HUES64 (cell line): ENCODE results near the gene CCDC78.
A peak's percentile ranks its signal among the peaks of the same experiment; 100 is the strongest.

Experiments
- H3K27ac ChIP-seq: 2 replicates; pipeline ENCODE4 v1.7.0; 2013; ENCODE audit warnings: low read depth, low read length, inconsistent platforms
- H3K27me3 ChIP-seq: 2 replicates; pipeline ENCODE4 v1.6.1; 2013; ENCODE audit warnings: mild to moderate bottlenecking, low read length; ENCODE audit not compliant: insufficient read depth
- H3K36me3 ChIP-seq: 2 replicates; pipeline ENCODE4 v1.6.1; 2013; ENCODE audit warnings: mild to moderate bottlenecking, low read length; ENCODE audit not compliant: insufficient read depth
- H3K4me1 ChIP-seq: 2 replicates; pipeline ENCODE4 v1.6.1; 2013; ENCODE audit warnings: mild to moderate bottlenecking, low read length, moderate library complexity; ENCODE audit not compliant: insufficient read depth
- H3K4me3 ChIP-seq: 2 replicates; pipeline ENCODE4 v1.5.1; 2013; ENCODE audit warnings: mild to moderate bottlenecking, low read length, moderate library complexity
- H3K9ac ChIP-seq: 2 replicates; pipeline ENCODE4 v1.6.1; 2013; ENCODE audit warnings: mild to moderate bottlenecking, low read depth, low read length
- H3K9me3 ChIP-seq: 2 replicates; pipeline ENCODE4 v1.6.1; 2013; ENCODE audit warnings: low read depth, low read length; ENCODE audit not compliant: insufficient read depth
- WGBS: fragments of 150-250, 120-280 bp; methylation state at CpG from one replicate; pipeline ENCODE4 v1.1.7; 2013; ENCODE audit warnings: missing lambda C conversion rate; 5-methylcytosine and 5-hydroxymethylcytosine counted together

Gene CCDC78

GRCh38 chr16:704552-705380 lies 21.5 kb downstream of the CCDC78 start:
- no peak overlapping the region for H3K9ac ChIP-seq
- H3K36me3 ChIP-seq, result no peaks in the 10 kb centered on the region
- H3K4me3 ChIP-seq, result peak overlapping the region; percentile 35
- no peaks in the 10 kb centered on the region for H3K4me1 ChIP-seq
- WGBS, result 19% methylated on average over 49 of the region's 50 CpGs
- H3K27me3 ChIP-seq, result peaks cover 98% of the 10 kb centered on the region
- no peak overlapping the region for H3K27ac ChIP-seq
- no peaks in the 10 kb centered on the region for H3K9me3 ChIP-seq

DNA sequence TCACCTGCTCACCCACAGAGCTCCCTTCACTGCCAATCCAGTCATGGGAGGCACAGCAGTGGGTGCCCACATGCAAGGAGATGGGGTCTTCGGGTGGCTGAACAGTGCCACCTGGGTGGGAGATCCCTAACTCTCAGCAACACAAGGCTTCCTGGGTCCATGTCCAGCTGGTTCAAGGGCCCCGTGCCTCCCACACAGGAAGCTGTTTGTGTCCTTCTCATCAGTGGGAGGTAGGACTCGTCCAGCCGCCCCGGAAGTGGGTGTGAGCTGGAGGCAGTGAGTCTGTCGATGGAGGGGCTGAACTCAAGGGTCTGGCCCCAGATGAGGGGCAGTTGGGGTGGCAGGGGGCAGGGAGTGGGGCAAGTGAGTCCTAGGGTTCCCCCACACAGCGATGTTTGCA lies 22.2 kb downstream of the CCDC78 start:
- Histone ChIP-seq H3K27me3 (peaks cover 98% of the 10 kb centered on the region), H3K27ac (no peak overlapping the region), H3K9ac (no peak overlapping the region), H3K9me3 (no peaks in the 10 kb centered on the region), H3K4me1 (no peaks in the 10 kb centered on the region), H3K36me3 (no peaks in the 10 kb centered on the region), H3K4me3 (no peak overlapping the region)
- WGBS, result 85% methylated on average over 7 of the region's 7 CpGs

GRCh38 chr16:703406-703805 lies 22.8 kb downstream of the CCDC78 start:
- Histone ChIP-seq H3K27ac (no peak overlapping the region), H3K9ac (no peak overlapping the region), H3K36me3 (no peaks in the 10 kb centered on the region), H3K4me3 (no peak overlapping the region), H3K27me3 (peaks cover 98% of the 10 kb centered on the region), H3K4me1 (no peaks in the 10 kb centered on the region), H3K9me3 (no peaks in the 10 kb centered on the region)
- 79% methylated on average over 12 of the region's 12 CpGs for WGBS

- Histone ChIP-seq H3K9me3 (no peaks in the 10 kb centered on the region), H3K27ac (no peak overlapping the region), H3K4me1 (no peaks in the 10 kb centered on the region), H3K27me3 (peaks cover 97% of the 10 kb centered on the region), H3K4me3 (no peak overlapping the region), H3K36me3 (no peaks in the 10 kb centered on the region), H3K9ac (no peak overlapping the region)
- 83% methylated on average over 19 of the region's 19 CpGs for WGBS
Measured at GRCh38 chr16:702341-702740, 23.9 kb downstream of the CCDC78 start.

DNA sequence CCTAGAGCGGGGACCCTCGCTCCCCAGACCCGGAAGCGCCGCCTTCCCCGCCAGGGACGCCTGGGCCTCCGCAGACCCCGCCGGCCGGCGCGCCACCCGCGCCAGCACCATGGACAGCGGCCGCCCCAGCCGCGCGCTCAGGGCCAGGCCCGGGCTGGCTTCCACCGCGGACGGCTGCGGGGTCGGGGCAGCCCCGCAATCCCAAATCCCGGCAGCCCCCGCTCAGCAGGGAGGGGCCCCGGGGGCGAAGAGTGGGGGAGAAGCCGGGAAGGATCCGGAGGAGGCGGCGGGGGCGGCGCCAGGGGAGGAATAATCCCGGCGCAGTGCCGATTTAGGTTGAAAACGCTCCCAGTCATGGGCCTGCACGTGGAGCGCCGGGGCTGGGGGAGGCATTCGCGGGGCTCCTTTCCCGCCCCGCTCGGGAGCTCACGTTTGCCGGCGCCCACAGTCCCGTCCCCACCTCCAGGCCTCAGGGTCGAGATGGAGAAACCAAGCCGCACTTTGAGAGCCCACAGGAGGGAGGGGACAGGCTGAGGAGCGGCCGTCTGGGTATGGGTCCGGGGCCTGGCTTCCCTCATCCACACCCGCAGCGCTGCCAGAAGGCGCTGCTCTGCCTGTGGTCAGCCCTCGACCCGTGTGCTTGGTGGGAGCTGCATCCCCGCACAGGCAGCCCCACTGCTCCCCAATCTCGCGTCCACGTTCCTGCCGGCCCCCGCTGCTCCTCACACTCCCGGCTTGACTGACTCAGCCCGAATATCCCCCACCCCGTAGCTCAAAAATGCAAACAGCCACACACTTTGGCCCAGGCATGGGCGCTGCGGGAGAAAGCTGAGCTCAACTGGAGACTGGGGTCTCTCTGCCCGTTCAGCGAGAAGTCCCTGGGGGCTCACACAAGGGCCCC lies 25.3 kb downstream of the CCDC78 start:
- Histone ChIP-seq H3K27me3 (peaks cover 96% of the 10 kb centered on the region), H3K4me3 (peak overlapping the region; percentile 3; the same call in 1 of the 2 replicates)
- WGBS, result 6% methylated on average over 76 of the region's 76 CpGs

DNA sequence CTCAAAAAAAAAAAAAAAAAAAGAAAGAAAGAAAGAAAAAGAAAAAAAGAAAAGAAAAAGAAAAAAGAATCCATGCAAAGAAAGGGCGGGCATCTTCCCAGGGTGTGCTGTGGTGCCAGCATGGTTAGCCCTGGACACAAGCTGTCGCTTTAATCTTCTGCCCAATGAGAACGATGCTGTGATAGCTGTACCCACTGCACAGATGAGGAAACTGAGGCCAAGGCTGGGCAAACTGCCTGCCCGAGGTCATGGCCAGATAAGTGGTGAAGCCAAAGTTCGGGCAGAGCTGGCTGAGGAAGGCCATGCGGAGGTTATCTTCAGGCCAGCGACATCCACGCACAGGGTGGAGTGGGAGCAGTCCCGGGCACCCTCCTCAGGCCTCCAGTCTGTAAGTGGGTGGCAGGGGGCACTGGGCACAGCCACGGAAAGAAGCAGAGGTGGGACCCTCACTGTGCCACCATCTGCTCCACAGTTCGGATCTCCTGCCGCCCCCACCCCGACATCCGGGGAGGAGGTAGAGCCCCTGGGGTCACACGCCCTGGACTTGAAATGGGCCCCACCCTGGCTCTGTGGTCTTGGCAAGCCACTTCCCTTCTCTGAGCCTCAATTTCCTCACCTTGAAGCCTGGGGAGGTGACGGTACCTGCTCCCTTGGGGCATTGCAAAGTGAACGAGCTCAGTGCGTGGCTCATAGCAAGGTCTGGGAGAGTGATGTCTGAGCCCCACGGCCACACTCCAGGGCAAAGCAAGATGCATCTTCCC lies 27.2 kb downstream of the CCDC78 start:
- peaks cover 97% of the 10 kb centered on the region for H3K27me3 ChIP-seq
- WGBS, result 75% methylated on average over 19 of the region's 19 CpGs
- no peaks in the 10 kb centered on the region for H3K36me3 ChIP-seq
- H3K4me3 ChIP-seq, result no peak overlapping the region
- H3K27ac ChIP-seq, result no peak overlapping the region
- no peaks in the 10 kb centered on the region for H3K9me3 ChIP-seq
- no peak overlapping the region for H3K9ac ChIP-seq
- no peaks in the 10 kb centered on the region for H3K4me1 ChIP-seq

More for the DNA sequence above, 25.3 kb downstream of the CCDC78 start:
- no peaks in the 10 kb centered on the region for H3K36me3 ChIP-seq
- H3K9ac ChIP-seq, result no peak overlapping the region
- no peaks in the 10 kb centered on the region for H3K9me3 ChIP-seq
- H3K4me1 ChIP-seq, result no peaks in the 10 kb centered on the region
- H3K27ac ChIP-seq, result no peak overlapping the region

DNA sequence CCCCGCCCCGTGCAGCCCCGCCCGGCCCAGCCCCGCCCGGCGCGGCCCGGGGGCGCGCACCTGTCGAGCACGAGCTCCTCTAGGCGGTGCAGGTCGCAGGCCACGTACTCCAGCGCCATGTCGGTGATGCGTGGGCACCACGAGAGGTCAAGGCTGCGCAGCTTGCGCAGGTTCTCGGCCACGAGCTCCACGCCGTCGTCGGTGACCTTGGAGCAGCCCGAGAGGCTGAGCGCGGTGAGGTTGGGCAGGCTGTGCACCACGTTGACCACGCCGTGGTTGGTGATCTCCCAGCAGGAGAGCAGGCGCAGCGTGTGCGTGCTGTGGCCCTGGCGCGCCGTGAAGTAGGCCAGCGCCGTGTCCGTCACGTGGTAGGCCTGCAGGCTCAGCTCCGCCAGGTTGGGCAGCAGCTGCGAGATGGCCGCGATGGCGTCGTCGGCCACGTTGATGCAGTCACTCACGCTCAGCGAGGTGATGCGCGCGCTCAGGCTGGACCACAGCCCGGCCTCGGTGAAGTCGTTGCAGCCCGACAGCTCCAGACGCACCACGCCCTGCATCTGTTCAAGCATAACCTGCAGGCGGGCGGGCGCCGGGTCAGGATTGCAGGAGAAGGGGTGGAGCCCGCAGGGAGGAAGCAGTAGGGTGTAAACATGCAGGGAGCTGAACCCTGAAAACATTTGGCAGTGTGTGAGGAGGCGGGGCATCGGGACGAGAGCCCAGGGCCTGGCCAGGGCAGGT lies 30.7 kb downstream of the CCDC78 start:
- H3K27ac ChIP-seq, result no peak overlapping the region
- no peaks in the 10 kb centered on the region for H3K9me3 ChIP-seq
- H3K9ac ChIP-seq, result peak overlapping the region; percentile 51; the same call in 1 of the 2 replicates
- H3K36me3 ChIP-seq, result no peaks in the 10 kb centered on the region
- H3K27me3 ChIP-seq, result peaks cover 93% of the 10 kb centered on the region
- 6% methylated on average over 71 of the region's 71 CpGs for WGBS
- H3K4me3 ChIP-seq, result peak overlapping the region; percentile 58
- no peaks in the 10 kb centered on the region for H3K4me1 ChIP-seq

- H3K27me3 ChIP-seq, result peaks cover 87% of the 10 kb centered on the region
- no peak overlapping the region for H3K27ac ChIP-seq
- H3K4me3 ChIP-seq, result peak overlapping the region; percentile 56
- H3K36me3 ChIP-seq, result no peaks in the 10 kb centered on the region
- no peaks in the 10 kb centered on the region for H3K9me3 ChIP-seq
- no peak overlapping the region for H3K9ac ChIP-seq
- 4% methylated on average over 37 of the region's 37 CpGs for WGBS
- H3K4me1 ChIP-seq, result no peaks in the 10 kb centered on the region
Measured at GRCh38 chr16:694863-695354, 31.3 kb downstream of the CCDC78 start.

- Histone ChIP-seq H3K36me3 (no peaks in the 10 kb centered on the region), H3K4me1 (no peaks in the 10 kb centered on the region), H3K27ac (no peak overlapping the region), H3K9ac (no peak overlapping the region), H3K27me3 (peaks cover 81% of the 10 kb centered on the region), H3K9me3 (no peaks in the 10 kb centered on the region), H3K4me3 (peak overlapping the region; percentile 56)
- 3% methylated on average over 64 of the region's 64 CpGs for WGBS
Measured at GRCh38 chr16:694187-694862, 31.9 kb downstream of the CCDC78 start.

DNA sequence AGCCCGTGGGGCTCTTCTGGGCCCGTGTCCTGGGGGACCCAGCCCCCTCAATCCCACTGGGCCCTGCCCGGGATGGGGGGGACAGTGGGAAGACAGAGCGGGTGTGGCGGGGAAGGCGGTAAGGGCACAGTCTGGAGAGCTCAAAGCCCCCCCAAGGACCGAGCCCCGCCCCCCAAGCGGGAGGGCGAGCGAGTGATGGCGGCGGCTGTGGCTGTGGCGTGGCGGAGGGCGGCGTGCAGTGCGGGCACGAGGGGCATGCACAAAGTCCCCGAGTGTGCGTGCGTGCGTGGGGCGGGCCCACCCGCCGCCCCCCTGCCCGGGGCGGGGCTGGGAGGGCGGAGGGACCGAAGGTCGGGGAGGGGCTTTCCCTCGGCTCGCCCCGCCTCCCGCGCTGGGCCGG lies 32.5 kb downstream of the CCDC78 start:
- WGBS, result 4% methylated on average over 37 of the region's 37 CpGs
- Histone ChIP-seq H3K9me3 (no peaks in the 10 kb centered on the region), H3K27ac (no peak overlapping the region), H3K4me1 (no peaks in the 10 kb centered on the region), H3K27me3 (peaks cover 75% of the 10 kb centered on the region), H3K9ac (no peak overlapping the region; the same call in 1 of the 2 replicates), H3K36me3 (no peaks in the 10 kb centered on the region), H3K4me3 (peak overlapping the region; percentile 56)
